ENCODE results near the gene ZNF799. TPM values are rescaled to one million over a fixed set of nuclear protein-coding genes. Genes with fewer than 3 reads are reported as not detected.

ZNF799 gene
- total and polyA plus RNA-seq, 2 of the 13 experiments (the other 11 are each of a cell fraction or from before 2014, with no cell fraction given), result 7.7 to 17.9 TPM

DNA sequence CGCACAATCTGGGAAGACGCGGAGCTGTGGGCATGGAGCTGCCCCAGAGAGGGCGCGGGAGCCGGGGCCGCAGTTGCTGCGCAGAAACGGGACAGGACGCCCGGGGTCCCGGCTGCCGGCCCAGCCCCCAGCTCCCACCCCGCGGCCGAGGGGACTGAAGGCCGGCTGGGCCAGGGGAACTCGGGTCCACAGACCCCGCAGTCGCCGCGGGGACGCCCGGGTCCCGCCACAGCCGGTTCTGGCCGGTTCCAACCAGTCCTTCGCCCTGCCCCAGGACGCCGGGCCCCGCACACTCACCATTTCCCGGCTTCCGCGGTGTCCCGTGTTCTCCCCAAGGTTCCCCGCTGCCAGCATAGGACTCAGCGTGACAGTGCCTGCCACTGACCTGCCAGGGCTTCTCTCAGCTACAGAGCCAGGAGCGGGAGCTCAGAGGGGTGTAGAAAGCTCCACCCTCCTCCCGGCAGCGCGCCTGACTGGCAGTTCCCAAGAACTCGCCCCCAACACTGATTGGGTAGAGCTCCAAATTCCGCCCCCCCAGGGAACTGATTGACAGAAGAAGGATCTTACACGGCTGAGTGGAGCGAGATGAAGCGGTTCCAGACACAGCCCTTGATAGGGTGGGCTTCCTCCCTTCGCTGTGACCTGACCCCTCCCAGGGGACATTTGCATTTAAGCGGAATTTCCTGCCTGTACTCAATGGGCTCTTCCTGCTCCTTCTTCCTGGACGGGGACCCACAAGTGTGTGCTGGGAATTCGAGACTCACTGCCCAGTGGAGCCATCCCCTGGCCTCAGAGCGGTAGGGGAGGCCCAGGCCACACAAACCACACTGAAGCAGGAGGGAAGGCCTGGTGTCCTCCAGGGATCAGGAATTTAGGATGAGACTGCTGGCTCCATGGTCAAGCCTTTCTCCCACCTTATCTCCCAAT lies 35.6 kb downstream of the ZNF799 start, which contains the start of gene ZNF442 (continued):
- TF ChIP-seq, protein P1, sequence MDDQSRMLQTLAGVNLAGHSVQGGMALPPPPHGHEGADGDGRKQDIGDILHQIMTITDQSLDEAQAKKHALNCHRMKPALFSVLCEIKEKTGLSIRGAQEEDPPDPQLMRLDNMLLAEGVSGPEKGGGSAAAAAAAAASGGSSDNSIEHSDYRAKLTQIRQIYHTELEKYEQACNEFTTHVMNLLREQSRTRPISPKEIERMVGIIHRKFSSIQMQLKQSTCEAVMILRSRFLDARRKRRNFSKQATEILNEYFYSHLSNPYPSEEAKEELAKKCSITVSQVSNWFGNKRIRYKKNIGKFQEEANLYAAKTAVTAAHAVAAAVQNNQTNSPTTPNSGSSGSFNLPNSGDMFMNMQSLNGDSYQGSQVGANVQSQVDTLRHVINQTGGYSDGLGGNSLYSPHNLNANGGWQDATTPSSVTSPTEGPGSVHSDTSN (CRISPR knock-in tag; IDR thresholded peaks at IDR 0.05; ENCODE audit: borderline replicate concordance), result peak; percentile 36; the same call in 1 of the 2 replicates
- TF ChIP-seq STAG1 (CRISPR knock-in tag; IDR thresholded peaks at IDR 0.05), result peak; percentile 79
- TF ChIP-seq ZNF746 (CRISPR knock-in tag; IDR thresholded peaks at IDR 0.05), result peak; percentile 53; the same call in 1 of the 2 replicates
- 0 out of 2 replicates have a peak, but pooled peaks have one; percentile 5 for TF ChIP-seq MAFF (IDR thresholded peaks at IDR 0.05; ENCODE audit: low read depth, low read length)
- 0 out of 2 replicates have a peak, but pooled peaks have one; percentile 64 for TF ChIP-seq ZFP90 (CRISPR knock-in tag; IDR thresholded peaks at IDR 0.05; ENCODE audit: borderline replicate concordance)
- TF ChIP-seq GLI4 (CRISPR knock-in tag; IDR thresholded peaks at IDR 0.05; ENCODE audit: borderline replicate concordance), result peak; percentile 78; the same call in 1 of the 2 replicates
- no peak for TF ChIP-seq ZNF296 (CRISPR knock-in tag; conservative IDR thresholded peaks at IDR 0.05)
- TF ChIP-seq, protein P2, sequence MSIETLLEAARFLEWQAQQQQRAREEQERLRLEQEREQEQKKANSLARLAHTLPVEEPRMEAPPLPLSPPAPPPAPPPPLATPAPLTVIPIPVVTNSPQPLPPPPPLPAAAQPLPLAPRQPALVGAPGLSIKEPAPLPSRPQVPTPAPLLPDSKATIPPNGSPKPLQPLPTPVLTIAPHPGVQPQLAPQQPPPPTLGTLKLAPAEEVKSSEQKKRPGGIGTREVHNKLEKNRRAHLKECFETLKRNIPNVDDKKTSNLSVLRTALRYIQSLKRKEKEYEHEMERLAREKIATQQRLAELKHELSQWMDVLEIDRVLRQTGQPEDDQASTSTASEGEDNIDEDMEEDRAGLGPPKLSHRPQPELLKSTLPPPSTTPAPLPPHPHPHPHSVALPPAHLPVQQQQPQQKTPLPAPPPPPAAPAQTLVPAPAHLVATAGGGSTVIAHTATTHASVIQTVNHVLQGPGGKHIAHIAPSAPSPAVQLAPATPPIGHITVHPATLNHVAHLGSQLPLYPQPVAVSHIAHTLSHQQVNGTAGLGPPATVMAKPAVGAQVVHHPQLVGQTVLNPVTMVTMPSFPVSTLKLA (IDR thresholded peaks at IDR 0.05), result no peak
- peak; percentile 58; the same call in 1 of the 2 replicates for TF ChIP-seq TBX2 (CRISPR knock-in tag; IDR thresholded peaks at IDR 0.05; ENCODE audit: borderline replicate concordance)
- TF ChIP-seq PITX1 (CRISPR knock-in tag; IDR thresholded peaks at IDR 0.05), result peak; percentile 46; the same call in 1 of the 2 replicates
- peak; percentile 89 to 95 for TF ChIP-seq POLR2A (IDR thresholded peaks at IDR 0.05; ENCODE audit: insufficient read depth in 1 of 2, low read depth in 2 of 2, low read length in 2 of 2)
- TF ChIP-seq ZNF264 (CRISPR knock-in tag; IDR thresholded peaks at IDR 0.05), result peak; percentile 35; the same call in 1 of the 2 replicates
- no peak for TF ChIP-seq ZNF652 (CRISPR knock-in tag; IDR thresholded peaks at IDR 0.05; ENCODE audit: borderline replicate concordance, low read depth)
- peak; percentile 63; the same call in 1 of the 2 replicates for TF ChIP-seq ZNF263 (CRISPR knock-in tag; IDR thresholded peaks at IDR 0.05)
- TF ChIP-seq, protein P3, sequence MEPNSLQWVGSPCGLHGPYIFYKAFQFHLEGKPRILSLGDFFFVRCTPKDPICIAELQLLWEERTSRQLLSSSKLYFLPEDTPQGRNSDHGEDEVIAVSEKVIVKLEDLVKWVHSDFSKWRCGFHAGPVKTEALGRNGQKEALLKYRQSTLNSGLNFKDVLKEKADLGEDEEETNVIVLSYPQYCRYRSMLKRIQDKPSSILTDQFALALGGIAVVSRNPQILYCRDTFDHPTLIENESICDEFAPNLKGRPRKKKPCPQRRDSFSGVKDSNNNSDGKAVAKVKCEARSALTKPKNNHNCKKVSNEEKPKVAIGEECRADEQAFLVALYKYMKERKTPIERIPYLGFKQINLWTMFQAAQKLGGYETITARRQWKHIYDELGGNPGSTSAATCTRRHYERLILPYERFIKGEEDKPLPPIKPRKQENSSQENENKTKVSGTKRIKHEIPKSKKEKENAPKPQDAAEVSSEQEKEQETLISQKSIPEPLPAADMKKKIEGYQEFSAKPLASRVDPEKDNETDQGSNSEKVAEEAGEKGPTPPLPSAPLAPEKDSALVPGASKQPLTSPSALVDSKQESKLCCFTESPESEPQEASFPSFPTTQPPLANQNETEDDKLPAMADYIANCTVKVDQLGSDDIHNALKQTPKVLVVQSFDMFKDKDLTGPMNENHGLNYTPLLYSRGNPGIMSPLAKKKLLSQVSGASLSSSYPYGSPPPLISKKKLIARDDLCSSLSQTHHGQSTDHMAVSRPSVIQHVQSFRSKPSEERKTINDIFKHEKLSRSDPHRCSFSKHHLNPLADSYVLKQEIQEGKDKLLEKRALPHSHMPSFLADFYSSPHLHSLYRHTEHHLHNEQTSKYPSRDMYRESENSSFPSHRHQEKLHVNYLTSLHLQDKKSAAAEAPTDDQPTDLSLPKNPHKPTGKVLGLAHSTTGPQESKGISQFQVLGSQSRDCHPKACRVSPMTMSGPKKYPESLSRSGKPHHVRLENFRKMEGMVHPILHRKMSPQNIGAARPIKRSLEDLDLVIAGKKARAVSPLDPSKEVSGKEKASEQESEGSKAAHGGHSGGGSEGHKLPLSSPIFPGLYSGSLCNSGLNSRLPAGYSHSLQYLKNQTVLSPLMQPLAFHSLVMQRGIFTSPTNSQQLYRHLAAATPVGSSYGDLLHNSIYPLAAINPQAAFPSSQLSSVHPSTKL (CRISPR knock-in tag; IDR thresholded peaks at IDR 0.05), result peak; percentile 41
- TF ChIP-seq MXD4 (CRISPR knock-in tag; IDR thresholded peaks at IDR 0.05), result peak; percentile 32; the same call in 1 of the 2 replicates
